Activated CD4-positive, CD25-positive, alpha-beta regulatory T cell (primary cell): ENCODE measurements around the gene CACNA1I.

Experiments
- DNase-seq, 4 experiments: peaks; one replicate each; lab custom pipeline; 2025; lab: John Stamatoyannopoulos, UW

The CACNA1I gene

DNA sequence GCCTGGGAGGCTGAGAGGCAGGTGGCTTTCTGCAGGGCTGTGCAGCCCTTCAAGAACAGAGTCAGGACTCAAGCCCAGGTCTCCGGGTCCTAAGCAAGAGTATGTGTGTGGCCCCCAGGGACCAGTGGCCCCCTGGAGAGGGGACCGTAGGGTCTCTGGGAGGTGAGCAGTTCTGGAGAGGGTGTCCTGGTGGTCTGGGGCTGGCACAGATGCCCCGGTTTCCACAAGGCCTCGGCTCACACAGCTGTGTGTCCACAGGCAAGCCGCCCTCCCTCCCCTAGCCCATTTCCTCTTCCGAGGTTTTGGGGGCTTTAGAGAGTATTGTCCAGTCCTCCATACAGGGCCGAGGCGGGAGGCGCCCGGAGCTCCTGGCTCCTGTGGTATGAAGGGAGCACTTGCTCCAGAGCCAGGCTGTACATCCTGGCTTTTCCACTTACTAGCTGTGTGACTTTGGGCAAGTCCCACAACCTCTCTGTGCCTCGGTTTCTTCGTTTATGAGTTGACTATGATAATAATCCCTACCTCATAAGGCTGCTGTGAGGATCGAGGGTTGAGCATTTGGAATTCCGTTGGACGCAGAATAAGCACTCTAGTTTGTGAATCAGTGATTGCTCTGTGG is 34.6 kb upstream of the CACNA1I start:
- DNase-seq, result no peak

GRCh38 chr22:39536711-39537110 is 33.8 kb upstream of the CACNA1I start:
- no peak for DNase-seq

GRCh38 chr22:39537975-39538374 is 32.6 kb upstream of the CACNA1I start:
- DNase-seq, result no peak

GRCh38 chr22:39543095-39543494 is 27.5 kb upstream of the CACNA1I start:
- no peak for DNase-seq

DNA sequence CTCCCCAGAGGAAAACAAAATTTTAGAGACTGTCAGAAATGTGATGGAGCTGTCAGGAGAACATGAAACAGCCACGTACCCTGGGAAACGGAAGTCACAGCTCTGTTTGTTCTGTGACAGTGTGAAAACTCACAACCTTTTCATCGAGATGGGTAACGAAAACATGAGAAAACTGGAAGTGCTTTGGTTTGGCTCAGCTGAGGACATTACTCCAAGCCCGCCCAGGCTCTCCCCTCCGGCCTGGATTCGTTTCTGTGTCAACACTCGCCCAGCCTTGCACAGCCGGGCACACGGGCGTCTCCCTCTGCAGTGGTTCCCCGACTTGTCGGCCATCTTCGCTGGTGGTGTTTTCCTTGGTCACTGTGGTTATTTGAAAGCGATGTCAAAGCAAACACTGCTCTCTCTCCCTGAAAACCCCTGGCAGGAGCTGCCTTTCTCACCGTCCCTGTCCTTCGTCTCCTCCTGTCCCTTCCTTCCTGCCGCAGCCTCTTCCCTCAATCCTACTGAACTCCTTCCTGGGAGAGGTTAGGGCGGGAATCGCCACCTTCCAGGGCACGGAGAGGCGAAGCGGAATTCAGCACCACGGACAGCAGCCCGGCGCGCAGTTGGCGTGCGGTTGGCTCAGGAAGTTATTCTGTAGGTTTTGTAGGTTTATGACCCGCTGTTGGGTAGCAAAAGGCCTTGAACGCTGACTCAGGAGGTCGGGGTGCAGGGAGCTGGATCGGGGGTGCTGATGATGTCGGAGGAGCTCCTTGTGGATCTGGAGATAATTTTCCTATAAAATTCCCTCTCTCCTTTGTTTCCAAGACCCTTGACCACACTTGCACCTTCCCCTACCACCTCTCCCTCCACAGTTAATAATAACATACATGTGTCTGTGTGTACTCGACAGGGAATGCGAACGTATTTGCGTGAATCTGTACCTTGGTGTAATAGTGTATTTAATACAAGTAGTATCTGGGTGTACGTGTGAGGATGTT is 24.9 kb upstream of the CACNA1I start:
- DNase-seq, result peak; percentile 31 to 50 (median 42)

- no peak for DNase-seq
Observed at GRCh38 chr22:39546889-39547586, 23.5 kb upstream of the CACNA1I start.

DNA sequence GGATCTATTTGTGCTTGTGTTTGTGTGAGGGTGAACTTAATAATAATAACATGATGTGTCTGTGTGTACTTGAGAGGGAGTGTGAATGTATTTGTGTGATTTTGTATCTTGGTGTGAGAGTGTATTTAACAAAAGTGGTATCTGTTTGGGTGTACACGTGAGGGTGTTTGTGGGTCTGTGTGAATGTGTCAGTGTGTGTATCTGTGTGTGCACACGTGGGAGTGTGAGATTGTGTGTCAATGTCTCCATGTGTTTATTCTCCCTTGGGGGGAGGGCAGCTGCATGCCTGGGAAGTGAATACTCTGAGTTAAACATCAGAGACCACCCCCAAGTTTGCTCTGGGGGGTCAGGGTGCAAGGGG is 23.0 kb upstream of the CACNA1I start:
- no peak for DNase-seq

GRCh38 chr22:39553429-39553828 is 17.1 kb upstream of the CACNA1I start:
- no peak for DNase-seq

DNA sequence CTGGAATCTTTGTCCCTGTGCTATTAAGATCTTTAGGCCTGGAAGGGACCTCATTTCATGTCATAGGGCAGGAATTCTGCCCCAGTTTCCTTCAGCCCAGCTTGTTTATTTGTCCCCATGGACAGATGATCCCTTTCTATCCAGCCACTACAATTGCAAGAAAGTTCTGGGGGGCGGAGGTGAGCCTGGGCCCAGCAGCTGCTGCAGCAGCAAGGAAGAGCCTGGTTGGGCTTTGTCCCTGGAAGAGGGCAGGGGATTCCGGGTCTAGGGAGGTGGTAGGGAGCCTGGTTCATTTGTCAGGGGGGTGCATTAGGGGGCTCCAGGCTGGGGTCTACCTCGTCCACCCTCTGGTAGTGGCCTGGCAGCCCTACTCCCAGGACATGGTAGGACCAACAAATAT is 16.4 kb upstream of the CACNA1I start:
- DNase-seq, result no peak

DNA sequence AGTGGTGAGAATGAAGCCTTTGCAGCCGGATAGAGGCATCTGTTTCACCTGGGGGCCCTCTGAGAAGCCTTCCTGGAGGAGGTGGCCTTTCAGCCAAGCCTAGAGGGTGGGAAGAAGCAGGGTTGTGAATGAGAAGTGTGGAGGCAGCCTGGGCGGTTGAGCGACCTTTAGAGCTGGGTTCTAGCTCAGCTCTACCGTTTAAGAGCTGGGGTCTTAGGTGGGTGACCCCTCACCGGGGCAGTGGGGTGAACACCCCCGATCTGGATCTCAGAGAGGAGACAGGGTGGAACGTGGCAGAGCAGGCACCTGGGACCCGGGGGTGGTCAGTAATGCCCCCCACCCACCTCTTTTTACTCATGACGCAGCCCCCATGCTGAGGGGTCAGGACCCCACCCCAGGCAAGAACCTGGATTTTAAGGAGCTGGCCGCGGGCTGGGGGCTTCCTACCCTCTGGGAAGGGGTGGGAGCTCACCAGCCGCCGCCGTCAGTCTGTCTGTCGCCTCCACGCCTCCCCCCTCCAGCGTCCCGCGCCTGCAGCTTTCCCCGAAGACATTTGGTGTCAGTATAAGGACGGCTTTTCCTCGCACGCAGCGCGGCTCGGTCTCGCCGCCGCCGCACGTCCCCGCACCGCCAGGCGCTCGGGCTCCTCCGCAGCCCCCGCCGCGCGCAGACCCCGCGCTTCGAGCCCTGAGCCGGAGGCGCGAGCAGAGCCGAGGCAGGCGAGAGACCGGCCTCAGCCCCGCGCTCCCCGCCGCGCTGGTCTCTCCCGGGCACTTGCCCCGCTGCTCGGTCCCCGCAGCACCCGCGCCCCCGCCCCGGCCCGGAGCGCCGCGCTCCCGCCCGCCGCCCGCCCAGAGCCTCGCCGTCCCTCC is 13.3 kb upstream of the CACNA1I start:
- DNase-seq, result no peak

DNA sequence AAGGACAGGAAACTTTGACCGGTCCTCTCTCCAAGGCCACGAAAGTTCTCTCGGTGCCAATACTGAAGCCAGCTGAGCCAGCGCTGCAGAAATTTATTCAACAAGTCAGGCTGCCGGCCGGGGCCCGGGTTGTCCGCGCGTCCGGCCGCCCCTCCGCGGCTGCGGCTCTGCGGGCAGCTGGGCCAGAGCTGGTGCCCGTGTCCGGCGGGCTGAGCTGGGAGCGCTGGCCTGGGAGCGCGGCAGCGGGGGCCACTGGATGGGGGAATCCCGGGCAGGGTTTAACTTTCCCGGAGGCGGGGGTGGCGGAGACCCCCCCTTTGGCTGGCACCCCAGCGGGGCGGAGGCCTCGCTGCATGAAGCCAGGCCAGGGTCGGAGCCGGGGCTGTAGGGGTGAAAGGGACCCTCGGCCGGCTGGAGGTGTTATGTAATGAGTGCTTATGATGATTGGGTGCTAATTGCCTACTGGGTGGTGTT is 12.3 kb upstream of the CACNA1I start:
- DNase-seq, result no peak

GRCh38 chr22:39558950-39559349 is 11.6 kb upstream of the CACNA1I start:
- DNase-seq, result no peak

GRCh38 chr22:39559456-39560105 is 11.0 kb upstream of the CACNA1I start:
- DNase-seq, result no peak

- no peak for DNase-seq
Observed at GRCh38 chr22:39560127-39560526, 10.4 kb upstream of the CACNA1I start.

- DNase-seq, result no peak
Observed at GRCh38 chr22:39562839-39563489, 7.6 kb upstream of the CACNA1I start.

- DNase-seq, result no peak
Observed at GRCh38 chr22:39563571-39564428, 6.8 kb upstream of the CACNA1I start.

GRCh38 chr22:39565414-39565944 is 5.1 kb upstream of the CACNA1I start:
- DNase-seq, result no peak

DNA sequence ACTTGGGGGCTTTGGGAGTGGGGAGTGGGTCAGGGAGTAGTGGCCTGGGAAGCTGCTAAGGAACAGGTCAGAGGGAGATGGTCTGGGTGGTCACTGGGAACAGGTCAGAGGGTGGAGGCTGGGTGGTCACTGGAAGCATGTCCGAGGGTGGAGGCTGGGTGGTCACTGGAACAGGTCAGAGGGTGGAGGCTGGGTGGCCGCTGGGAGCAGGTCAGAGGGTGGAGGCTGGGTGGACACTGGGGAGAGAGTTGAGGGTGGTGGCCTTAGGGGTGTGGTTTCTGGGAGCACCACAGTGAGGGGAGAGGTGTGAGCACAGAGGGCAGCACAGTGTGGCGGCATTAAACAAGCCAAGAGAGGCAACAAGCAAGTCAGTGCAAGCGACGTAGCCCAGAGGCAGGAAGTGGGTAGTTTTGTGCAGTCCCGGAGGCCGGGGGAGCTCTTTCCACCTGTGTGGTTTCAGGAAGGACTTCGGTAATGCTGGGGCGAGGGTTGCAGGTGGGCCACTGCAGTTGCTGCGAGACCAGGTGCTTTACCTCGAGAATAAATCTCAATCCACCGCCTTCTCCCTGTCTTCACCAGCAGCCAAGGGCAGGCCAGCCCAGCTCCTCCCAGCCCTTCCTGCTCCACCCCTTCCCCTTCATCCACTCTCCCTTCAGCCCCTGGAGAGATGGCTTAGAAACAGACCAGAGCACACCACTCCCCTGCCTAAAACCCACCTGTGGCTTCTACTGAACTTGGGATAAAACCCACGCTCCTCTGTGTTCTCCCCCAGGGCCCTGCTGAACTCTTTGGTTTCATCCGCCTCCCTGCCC is 3.2 kb upstream of the CACNA1I start:
- DNase-seq, result peak in 1 of 4 experiments; percentile 23
